Ishikawa (cell line): ENCODE data around the gene CD300LD.

Experiments used
- CEBPB ChIP-seq: IDR thresholded peaks from 2 replicates; pipeline ENCODE4 v1.6.1; 2012
- CREB1 ChIP-seq: IDR thresholded peaks from 2 replicates; pipeline ENCODE4 v1.6.1; 2012; ENCODE audit warnings: low read depth
- EGR1 ChIP-seq: IDR thresholded peaks from 2 replicates; pipeline ENCODE4 v1.6.1; 2012
- EP300 ChIP-seq: IDR thresholded peaks from 2 replicates; pipeline ENCODE4 v1.6.1; 2012; ENCODE audit warnings: borderline replicate concordance
- FOXM1 ChIP-seq: IDR thresholded peaks from 2 replicates; pipeline ENCODE4 v1.6.1; 2012; ENCODE audit warnings: low read depth, borderline replicate concordance
- MAX ChIP-seq: IDR thresholded peaks from 2 replicates; pipeline ENCODE4 v1.6.1; 2012
- NFIC ChIP-seq: IDR thresholded peaks from 2 replicates; pipeline ENCODE4 v1.6.1; 2012
- RAD21 ChIP-seq: IDR thresholded peaks from 2 replicates; pipeline ENCODE4 v1.6.1; 2012; ENCODE audit warnings: low read depth
- REST ChIP-seq: IDR thresholded peaks from 2 replicates; pipeline ENCODE4 v1.6.1; 2012; ENCODE audit warnings: low read depth, mild to moderate bottlenecking
- TAF1 ChIP-seq: IDR thresholded peaks from 2 replicates; pipeline ENCODE4 v1.6.1; 2012; ENCODE audit warnings: low read depth, mild to moderate bottlenecking
- TCF12 ChIP-seq: IDR thresholded peaks from 2 replicates; pipeline ENCODE4 v1.6.1; 2012; ENCODE audit warnings: low read depth
- TEAD4 ChIP-seq: IDR thresholded peaks from 2 replicates; pipeline ENCODE4 v1.6.1; 2012
- USF1 ChIP-seq: IDR thresholded peaks from 2 replicates; pipeline ENCODE4 v1.6.1; 2012
- YY1 ChIP-seq: IDR thresholded peaks from 2 replicates; pipeline ENCODE4 v1.6.1; 2012; ENCODE audit warnings: low read depth
- ZBTB7A ChIP-seq: IDR thresholded peaks from 2 replicates; pipeline ENCODE4 v1.6.1; 2012; ENCODE audit warnings: low read depth

The CD300LD gene

GRCh38 chr17:74558882-74559519 is 33.1 kb downstream of the CD300LD start:
- TF ChIP-seq TAF1 (no peak), MAX (no peak), USF1 (no peak), TEAD4 (no peak), RAD21 (no peak), YY1 (no peak), EP300 (no peak), REST (no peak), ZBTB7A (no peak), EGR1 (no peak), TCF12 (no peak), FOXM1 (no peak), CEBPB (no peak), CREB1 (no peak), NFIC (no peak)

GRCh38 chr17:74555427-74555940 is 36.6 kb downstream of the CD300LD start:
- TF ChIP-seq ZBTB7A (no peak), MAX (no peak), TAF1 (no peak), EGR1 (no peak), NFIC (no peak), TCF12 (no peak), RAD21 (no peak), EP300 (no peak), TEAD4 (no peak), FOXM1 (no peak), CREB1 (no peak), YY1 (no peak), REST (no peak), CEBPB (no peak), USF1 (no peak)

GRCh38 chr17:74554909-74555308 is 37.2 kb downstream of the CD300LD start:
- TF ChIP-seq ZBTB7A (no peak), REST (no peak), RAD21 (no peak), NFIC (no peak), EP300 (no peak), FOXM1 (no peak), TEAD4 (no peak), TAF1 (no peak), TCF12 (no peak), CEBPB (no peak), EGR1 (no peak), YY1 (no peak), MAX (no peak)

GRCh38 chr17:74552037-74552436 is 40.0 kb downstream of the CD300LD start:
- TF ChIP-seq EGR1 = no peak
- no peak for TF ChIP-seq NFIC
- TF ChIP-seq RAD21 = no peak
- no peak for TF ChIP-seq CREB1
- no peak for TF ChIP-seq FOXM1
- no peak for TF ChIP-seq USF1
- TF ChIP-seq YY1 = no peak
- TF ChIP-seq TEAD4 = no peak
- TF ChIP-seq ZBTB7A = no peak
- TF ChIP-seq MAX = no peak
- TF ChIP-seq REST = no peak
- no peak for TF ChIP-seq TCF12
- no peak for TF ChIP-seq EP300
